Esophagus mucosa (tissue), 1 donor: ENCODE measurements around the gene SHROOM3. TPM values are rescaled to one million over a fixed set of nuclear protein-coding genes. Genes with fewer than 3 reads are reported as not detected.
"Not testable (repeated sequence)": the region's sequence is repeated elsewhere in the genome, so short reads cannot be mapped to it uniquely, and the experiment has no call there.

Source experiments
- ATAC-seq: fragments of 200-7000 bp; cut with Tn5 transposase; one replicate; pipeline ENCODE4 v1.9.1; 2020
- total RNA-seq: library from RNA; stranded (reverse); gene quantifications from one replicate; pipeline ENCODE4 v1.2.4, GENCODE V29; 2023
- donor health status: DM: yes; HTN: yes; CAD: no.

Gene SHROOM3
- total RNA-seq, 1 donor from 2014 or later, result 20.7 TPM

GRCh38 chr4:76726631-76727030 is 291.6 kb downstream of the SHROOM3 start:
- ATAC-seq, result no peak

- not testable (repeated sequence) for ATAC-seq
Observed at GRCh38 chr4:76727934-76728333, 292.9 kb downstream of the SHROOM3 start.

DNA sequence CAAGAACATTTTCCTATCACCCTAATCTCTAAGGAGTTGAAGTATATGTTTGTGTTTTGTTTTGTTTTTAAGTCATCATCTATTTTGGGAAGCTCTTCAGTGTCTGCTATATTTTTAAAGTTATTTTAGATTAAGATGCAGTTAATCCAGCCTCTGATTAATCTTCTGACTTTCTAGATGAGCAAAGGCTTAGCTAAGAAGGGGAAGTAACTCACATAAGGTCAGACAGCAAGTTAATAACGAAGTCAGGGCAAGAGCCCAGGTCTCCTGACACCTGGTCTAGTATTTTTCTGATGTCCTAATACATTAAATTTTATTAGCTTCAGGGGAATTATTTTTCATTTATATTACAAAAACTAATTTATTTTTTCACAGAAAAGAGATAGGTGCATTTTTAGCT is 294.4 kb downstream of the SHROOM3 start:
- ATAC-seq, result no peak

- no peak for ATAC-seq
Observed at GRCh38 chr4:76729980-76730379, 295.0 kb downstream of the SHROOM3 start.

DNA sequence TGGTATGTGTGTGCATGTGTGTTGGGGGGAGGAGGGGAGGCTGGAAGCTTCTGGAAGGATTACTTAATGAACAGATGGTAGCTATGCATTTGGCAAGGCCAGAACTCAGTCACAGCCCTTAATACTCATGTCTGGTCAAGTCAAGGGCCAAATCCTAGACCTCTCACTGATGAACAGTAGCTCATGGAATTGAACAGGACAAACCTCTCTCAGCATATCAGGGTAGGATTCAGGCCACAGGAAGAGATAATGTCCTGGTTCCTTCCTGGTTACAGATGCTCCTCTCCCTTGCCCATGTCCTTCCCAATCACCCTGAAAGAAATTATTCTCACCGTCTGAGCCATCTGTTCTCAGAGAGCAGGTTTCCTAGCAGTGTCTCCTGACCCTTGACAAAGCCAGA is 297.2 kb downstream of the SHROOM3 start:
- no peak for ATAC-seq

DNA sequence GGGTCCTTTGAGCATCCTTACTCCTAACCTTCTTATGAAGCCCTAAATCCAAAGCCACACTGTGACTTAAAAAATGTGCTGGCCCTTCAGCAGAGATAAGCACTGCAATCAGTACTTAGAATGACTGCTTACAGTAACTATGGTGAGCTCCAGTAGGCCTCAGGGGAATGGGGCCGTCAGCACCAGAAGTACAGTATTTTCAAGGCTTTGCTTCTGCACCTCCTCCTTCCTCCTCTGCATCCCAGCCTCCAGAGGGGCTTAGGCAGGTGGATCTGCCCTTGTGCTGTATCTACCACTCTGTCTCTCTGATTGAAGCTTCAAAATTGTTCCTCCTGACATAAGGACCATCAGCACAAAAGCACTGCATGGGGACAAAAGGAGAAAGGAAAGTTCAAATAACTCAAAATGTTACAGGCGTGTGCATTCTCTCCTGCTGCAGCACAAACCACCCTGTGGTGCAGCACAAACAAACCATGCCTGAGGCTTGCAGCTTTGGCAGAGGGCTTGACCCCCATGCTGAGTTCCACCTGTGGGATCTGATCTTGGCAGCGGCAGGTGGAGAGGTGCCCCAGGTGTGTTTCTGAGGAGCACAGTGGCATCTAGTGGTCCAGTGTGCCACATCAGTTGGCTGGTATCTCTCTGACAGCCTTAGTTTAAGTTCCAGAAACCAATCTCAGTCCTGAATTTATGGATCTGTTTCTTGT is 298.2 kb downstream of the SHROOM3 start:
- ATAC-seq, result peak; percentile 64

DNA sequence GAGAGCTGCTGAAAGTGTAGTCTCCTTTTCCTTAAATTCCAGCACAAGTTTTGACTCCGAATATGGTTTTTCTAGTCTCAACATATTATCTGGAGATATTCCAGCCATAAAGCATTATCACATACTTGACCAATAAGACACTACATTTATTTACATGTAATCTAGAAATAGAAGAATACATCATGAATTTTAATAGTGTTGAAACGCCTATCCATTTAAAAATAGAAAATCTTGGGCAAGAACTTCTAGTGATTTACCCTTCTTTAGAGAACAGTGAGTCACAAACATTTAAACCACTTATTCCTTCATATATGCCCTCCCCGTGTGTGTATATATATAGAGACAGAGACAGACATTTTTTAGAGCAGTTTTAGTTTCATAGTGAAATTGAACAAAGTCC is 301.4 kb downstream of the SHROOM3 start:
- ATAC-seq, result no peak

- no peak for ATAC-seq
Observed at GRCh38 chr4:76737180-76737579, 302.2 kb downstream of the SHROOM3 start.

GRCh38 chr4:76737771-76738085 is 302.7 kb downstream of the SHROOM3 start:
- no peak for ATAC-seq

- peak; percentile 23 for ATAC-seq
Observed at GRCh38 chr4:76738086-76738931, 303.3 kb downstream of the SHROOM3 start.

- no peak for ATAC-seq
Observed at GRCh38 chr4:76740192-76740591, 305.2 kb downstream of the SHROOM3 start.

- ATAC-seq, result peak; percentile 19
Observed at GRCh38 chr4:76740866-76741662, 306.0 kb downstream of the SHROOM3 start.

DNA sequence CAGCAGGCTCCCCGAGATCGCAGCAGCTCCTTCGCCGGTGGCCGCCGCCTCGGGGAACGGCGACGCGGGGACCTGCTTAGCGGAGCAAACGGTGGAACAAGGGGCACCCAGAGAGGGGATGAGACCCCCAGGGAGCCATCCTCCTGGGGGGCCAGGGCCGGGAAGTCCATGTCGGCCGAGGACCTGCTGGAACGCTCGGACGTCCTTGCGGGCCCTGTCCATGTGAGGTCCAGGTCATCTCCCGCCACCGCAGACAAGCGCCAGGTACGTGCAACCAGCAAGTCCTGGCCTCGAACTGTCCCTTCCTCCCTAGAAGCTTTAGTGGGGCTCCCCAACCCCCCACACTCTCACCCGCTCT is 306.6 kb downstream of the SHROOM3 start:
- ATAC-seq, result no peak

DNA sequence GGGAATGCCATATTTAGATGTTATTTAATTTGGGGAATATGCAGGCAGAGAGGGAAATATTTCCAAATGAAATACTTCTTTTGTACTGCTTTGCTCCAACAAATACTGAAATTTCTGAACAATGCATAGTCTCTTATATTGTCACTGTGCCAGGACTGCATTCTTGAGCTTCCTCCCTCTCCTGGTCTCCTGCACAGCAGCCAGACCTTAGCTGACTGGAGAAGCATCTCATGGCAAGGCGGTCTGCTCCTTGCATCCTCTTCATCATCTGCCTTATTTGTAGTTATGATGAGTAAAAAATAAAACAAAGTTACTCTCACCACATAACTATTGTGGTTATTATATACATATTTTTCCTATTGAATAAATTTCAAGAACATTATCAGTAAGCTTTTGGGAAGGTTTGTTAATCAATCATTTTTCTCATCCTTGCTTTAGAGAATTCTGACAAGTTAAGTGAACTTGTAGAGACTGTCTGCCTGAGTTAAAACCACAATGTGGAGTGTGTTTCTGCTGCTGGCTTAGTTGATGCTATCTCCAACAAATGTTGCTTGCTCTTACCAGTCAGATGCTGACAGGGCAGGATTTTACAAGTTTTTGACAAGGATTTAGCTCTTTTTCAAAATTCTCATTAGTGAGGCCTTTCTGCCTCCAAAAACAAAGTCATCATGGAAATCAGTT is 309.4 kb downstream of the SHROOM3 start:
- ATAC-seq, result no peak

- no peak for ATAC-seq
Observed at GRCh38 chr4:76745240-76745639, 310.2 kb downstream of the SHROOM3 start.

GRCh38 chr4:76747563-76747962 is 312.5 kb downstream of the SHROOM3 start:
- ATAC-seq, result no peak

GRCh38 chr4:76748649-76749048 is 313.6 kb downstream of the SHROOM3 start:
- peak; percentile 33 for ATAC-seq

DNA sequence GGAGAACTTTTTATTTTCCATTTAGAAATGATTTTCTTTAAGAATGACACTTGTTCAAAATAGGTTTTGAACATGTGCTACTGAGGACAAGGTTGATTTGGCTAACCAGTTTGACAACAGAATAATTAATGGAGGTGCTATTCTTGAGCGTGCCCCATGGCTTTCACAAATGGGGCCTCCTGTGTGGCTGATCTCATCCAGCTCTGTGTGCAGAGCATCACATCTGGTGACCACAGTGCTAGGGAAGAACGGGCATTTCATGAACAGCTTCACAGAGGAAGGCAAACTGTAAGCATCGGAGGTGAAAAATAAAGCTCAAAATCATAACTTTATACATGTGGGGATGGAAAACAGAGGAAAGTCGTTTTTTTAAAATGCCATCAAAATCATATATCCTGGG is 314.3 kb downstream of the SHROOM3 start:
- no peak for ATAC-seq

GRCh38 chr4:76750716-76751115 is 315.7 kb downstream of the SHROOM3 start:
- ATAC-seq, result no peak

GRCh38 chr4:76751612-76752343 is 316.7 kb downstream of the SHROOM3 start:
- no peak for ATAC-seq

DNA sequence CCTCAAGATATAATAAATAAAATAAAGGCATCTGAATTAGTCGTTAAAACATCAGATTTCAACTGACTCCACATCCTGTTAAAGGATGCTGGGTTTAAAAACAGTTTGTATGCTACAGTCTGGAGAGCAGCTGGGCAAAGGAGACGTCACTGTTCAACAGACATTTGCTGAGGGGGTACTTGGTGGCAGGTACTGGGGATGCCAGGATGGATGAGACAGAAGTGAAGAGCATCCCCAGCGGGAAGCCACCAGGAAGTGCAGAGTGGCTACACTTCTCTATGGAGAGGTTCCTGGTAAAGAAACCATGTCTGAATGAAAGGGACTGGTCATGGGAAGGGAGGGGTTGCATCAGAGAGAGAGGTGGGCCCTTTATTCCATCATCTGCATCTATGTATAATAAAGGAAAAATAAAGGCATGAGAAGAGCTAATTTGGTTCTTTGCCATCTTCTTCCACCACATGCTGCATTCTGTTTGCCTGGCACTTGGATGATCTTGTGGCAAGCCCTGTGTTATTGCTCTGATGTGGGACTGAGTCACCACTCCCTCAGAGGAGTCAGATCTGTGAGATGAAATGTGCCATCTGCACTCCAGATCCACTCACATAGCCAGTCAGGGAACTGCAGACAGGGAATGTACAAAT is 318.0 kb downstream of the SHROOM3 start:
- peak; percentile 63 for ATAC-seq

DNA sequence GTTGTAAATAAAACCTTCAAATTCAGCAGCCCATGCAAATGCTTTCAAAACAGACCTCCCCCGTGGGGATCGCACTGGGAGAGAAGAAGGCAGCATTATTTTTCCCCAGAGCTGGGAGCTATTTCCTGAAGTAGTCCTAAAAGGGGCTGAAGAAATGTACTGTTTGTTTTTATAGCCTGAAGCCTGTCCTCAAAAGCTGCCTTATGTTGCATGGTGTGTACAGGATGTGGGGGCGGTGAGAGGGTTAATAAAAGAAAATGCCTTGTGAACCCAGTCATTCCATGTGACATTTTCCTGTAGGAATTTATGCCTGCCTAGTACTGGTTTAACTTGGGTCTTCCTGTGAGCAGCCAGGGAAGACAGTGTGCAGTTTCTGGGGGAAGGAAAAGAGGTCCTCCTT is 318.8 kb downstream of the SHROOM3 start:
- no peak for ATAC-seq
